ENCODE data around the gene CCDC24.
A peak's percentile ranks its signal among the peaks of the same experiment; 100 is the strongest.

Gene CCDC24

DNA sequence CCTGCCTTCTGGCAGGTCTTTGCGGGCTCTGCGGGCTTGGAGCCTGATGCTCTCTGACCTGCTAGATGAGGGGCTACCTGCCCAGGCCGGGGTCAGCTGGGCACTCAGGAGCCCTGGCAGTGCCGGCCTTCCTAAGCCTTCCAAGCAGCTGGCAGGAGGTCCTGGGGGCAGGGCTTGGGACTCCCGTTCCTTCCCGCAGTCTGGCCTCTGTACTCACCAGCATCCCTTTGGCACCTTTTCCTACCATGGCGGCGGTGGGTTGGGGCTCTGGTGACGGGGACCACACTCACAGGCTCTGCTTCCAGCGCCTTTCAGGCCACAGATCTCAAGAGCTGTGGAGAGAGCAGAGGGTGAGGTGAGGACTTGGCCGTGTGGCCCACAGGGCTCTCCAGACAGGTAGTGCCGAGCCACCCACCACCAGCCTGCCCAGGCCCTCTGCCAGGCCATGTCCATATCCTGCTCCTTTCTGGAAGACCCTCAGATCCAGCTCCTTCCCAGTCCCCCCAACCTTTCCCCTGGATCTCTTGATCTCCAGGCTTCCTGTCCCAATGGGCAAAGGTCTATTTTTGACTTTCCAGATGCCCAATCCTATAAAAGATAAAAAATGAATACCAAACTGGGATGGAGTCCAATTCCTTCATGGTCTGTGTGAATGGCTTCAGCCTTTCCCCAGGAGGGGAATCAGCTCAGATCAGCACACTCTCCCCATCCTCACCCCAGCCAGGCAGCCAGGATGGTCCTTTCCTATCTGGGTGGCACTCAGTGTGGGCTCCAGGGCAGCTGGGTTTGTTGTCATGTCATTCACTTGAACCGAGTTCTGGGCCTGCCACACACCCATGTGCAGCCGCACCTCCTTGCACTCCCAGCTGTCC is 32.9 kb downstream of the CCDC24 start:
- no peak for DNase-seq (ENCODE audit: low read depth)

DNA sequence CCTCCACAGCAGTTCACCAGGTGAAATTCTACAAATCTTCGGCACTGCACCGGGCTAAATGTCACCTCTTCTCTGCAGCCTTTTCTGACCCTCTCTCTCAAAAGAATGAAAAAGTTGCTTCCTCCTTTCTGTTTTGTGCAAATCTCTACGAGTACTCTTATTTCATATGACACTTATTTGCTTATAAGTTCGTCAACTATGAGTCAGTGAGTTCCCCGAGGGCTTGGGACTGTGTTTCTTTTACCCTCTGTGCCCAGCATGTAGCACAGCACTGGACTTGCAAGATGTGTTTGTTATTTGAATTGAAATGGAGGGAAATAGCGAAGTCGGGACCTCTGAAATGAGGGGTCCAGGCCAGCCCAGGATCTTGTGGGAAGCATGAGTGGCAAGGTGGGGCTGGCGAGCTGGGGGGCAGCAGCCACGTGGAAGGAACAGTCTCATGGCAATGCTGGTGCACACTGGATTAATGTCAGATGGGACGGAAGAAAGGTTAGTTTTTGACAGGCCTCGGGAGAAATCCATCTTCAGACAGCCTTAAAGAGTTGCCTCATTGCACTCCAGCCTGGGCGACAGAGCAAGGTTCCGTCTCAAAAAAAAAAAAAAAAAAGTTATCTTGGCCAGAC is 33.6 kb downstream of the CCDC24 start:
- no peak for DNase-seq (ENCODE audit: low read depth)

DNA sequence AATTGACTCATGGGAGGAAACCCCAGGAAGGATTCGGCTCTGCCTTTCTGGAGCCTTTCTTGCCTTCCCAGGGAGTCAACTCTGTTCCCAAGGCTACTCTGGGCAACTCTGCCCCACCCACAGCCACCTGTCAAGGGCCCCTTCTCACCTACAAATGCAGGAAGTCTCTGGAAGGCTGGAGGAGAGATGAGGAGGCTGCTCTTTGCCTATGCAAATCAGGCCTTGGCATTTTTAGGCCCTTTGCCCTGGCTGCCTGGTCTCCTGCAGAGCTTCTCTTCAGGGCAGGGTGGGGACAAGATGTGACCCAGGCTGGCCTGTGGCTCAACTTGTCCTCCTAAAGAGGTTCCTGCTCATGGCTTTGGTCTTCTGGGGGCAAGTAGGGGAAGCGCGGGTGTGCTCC is 34.4 kb downstream of the CCDC24 start:
- no peak for DNase-seq (ENCODE audit: low read depth)

DNA sequence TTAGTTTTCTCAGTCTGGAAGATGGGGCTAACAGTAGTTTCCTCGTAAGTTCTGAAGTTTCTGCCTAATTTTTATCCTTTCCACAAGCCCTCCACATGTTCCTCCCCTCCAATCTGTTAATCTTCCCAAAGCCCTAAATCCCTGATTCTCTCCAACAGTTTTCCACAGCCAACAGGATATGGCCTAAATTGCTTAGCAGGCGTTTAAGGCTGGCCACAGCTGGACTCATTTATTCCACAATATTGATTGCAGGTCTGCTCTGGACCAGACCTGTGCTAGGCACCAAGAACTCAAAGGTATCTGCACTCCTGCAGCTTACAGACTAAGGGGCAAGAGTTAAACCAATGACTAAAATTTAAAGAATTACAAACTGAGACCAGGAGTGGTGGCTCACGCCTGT is 35.9 kb downstream of the CCDC24 start:
- DNase-seq (ENCODE audit: low read depth), result no peak

DNA sequence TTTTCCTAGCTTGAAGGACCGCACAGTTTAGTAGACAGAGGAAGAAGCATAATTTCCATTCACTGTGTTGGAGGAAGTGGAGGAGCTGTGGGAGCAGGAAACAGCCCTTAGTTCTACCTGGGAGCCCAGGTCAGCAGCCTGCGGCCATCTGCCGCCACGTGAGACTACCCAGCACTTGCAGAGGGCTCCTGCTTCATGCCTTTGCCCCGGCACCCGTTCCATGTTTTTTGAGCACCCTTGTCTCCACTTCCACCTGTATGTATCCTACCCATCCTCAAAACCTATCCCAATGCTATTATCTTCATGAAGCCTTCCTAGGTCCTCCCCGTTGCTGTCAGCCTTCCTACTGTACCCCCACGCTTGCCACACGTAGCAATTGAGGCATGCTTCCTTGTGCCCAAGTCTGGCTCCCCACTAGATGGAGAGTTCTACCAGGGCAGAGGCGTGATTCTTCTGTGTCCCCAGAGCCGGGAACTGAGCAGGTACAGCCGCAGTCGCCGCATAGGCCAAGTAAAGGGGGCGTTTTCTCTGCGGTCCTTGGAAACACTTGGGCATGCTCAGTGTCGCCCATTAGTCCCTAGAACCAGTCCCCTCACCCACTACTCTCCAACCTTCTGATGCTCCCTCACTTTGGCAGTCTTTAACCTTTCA is 38.0 kb downstream of the CCDC24 start:
- DNase-seq (ENCODE audit: low read depth), result no peak

DNA sequence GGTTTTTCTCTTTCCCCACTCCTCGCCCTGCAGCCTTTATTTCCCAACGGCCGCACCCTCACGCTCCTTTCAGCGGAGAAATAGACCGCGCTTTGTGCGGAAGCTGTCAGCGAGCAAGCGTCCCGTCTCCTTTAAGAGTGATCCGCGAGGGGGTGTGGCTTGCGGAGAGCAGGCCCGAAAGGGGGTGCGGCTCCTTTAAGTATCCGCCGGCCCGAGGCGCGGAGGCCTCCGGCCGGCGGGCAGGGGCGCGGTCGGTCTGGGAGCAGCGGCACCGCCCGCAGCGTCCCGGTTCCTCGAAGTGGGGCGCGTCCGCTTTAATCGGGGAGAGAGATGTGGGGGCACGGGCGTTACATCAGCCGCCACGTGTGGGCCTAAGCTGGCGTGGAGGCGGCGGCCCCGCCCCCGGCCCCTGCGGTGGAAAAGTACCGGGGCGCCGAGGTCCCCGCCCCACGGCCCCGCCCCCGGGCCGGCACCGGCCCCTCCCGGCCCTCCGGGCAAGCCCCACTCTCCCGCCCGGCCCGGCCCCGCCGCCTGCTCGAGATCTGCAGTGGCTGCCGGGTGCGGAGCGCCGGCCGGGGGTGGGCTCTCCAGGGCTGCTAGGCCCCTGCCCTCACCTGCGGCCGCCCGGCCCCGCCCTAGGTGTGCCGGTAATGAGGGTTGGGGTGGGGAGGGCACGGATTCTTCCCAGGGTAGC is 38.7 kb downstream of the CCDC24 start:
- peak; percentile 92 for DNase-seq (ENCODE audit: low read depth)

DNA sequence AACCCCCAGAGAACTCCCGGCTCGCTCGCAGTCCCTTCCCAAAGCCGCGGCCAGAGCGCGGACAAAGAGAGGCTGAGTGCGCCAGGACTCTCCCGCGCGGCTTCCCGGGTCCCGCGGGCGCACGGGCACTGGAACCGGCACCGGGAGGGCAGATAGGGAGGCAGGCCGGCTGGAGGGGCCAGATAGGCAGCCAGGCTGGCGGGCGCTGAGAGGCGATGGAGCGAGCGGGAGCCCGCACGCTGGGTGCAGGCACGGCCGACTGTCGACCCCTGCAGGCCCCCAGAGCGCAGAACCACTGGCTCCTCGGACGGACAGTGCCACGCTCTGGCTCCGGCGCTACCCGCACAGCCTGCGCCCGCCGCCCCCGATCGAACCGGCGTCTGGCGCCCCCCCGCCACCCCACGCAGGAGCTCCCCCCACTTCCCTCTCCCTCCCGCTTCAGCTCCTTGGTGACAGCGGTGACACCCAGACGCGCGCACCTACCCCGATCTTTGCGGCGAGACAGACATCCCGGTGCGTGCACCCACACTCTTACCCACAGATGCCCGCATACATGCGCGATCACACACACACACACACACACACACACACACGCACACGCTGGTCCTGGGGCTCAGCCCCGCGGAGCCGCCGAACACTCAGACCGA is 39.3 kb downstream of the CCDC24 start:
- DNase-seq (ENCODE audit: low read depth), result peak; percentile 39

DNA sequence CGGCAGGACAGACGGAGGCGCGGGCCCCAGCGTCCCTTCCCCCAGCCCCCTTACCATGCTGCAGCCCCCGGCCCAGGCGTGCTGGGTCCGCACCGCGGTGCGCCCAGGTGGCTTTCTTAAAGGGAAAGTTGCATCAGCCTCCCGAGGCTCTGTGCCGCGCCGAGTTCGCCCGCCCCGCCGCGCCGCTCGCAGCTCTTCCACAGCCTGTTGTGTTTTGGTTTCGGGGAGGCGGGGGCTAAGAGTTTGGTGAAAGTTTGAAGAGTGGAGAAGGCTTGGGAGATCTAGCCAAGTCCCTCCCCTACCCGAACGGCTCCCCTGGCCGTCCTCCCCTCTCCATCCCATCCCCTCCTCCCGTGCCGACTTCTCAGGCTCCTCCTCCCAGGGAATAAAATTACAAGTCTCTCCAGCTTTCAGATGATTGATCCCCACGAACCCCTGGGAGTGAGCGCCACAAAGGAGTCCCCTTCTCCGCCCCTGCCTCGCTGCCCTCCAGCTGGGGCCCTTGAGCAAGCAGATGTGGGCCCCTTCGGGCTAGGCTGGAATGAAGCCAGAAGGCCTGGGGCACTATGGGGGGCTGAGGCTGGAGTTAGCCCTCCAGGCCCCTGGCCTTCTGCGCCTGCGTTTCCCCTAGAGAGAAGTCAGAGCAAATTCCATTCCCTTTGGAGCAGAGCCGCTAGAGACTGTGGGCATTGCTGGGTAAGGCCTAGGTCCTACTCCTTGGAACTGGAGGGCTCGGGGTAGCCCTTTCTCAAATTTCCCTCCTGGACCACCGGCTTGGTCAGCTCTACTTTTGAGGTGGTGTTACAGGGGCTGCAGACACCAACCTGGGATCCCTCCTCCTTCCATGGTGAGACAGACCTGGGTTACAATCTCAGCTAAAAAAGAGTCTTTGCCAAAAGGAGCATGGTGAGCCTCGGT is 40.1 kb downstream of the CCDC24 start, which contains the start of gene SLC6A9:
Gene SLC6A9 (minus strand): TSS at position 211 of the 918 bp plus-strand sequence. CDS start 7,185 bp downstream, outside the sequence.
- peak; percentile 77 for DNase-seq (ENCODE audit: low read depth)

DNA sequence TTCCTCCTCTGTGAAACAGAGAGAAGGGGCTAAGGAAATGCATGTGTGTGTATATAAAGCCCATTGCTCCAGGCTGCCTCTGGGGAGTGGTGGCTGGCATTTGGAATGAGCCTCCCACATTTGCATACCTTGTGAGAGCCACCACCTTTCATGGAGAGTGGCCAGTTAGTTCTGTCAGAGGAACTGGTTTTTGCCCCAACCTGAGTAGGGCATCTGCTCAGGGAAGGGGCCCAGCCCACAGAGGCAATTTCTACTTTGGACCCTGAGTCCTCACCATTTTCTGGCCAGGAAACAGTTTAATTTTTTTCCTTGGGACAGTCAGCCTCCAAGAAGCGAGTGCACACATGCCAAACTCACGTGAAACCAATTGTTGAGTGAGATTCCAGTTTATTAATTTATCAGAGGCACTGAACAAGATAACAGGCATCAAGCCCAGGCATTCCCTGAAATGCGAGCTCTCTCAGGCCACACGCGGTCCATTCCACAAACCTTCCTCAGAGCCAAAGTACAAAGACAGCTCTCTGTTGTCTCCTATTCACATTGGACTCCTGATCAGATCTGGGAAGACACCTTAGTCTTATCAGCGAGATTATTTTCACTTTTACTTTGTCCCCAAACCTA is 40.9 kb downstream of the CCDC24 start:
- DNase-seq (ENCODE audit: low read depth), result no peak

DNA sequence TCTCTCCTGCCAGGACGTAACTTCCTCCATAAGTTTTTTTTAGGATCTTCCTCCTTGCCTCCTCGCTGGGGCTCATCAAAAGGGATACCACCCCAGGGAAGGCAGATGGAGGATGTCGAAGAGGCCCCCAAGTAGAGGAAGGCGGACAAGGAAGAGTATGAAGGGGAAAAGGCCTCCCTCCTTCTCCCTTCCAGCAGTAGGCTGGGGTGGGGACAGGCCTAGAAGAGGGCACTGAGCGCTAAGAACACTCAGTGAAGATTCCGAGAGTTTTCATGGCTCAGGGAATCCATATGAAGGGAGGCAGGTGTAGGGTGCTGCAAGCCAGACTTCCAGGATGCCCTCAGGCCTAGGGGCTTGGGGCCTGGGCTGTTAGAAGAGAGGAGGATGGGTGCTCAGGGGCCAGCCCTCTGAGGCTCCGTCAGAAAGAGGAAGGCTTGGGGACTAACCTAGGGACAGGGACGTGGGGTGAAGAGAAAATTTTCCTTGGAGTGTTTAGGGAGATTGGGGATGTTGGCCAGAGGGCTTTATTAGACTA is 41.7 kb downstream of the CCDC24 start:
- no peak for DNase-seq (ENCODE audit: low read depth)

DNA sequence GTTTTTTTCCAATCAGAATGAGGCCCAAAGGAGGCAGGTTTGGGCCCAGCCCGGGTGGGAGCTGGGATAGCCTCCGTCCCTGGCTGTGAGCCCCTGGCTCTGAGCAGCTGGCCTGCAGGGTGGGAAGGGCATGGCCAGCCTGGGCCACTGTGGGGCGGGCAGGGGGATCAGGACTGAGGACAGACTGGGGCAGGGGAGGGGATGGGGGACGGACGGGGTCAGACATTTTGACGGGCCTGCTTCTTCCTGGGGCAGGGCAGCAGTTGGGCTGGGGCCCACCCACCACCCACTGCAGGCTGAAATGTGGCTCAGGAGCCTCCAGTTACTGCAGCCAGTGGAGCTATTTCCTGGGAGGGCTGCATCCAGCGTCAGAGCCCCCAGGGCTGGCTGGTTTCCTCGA is 42.4 kb downstream of the CCDC24 start:
- DNase-seq (ENCODE audit: low read depth), result no peak

DNA sequence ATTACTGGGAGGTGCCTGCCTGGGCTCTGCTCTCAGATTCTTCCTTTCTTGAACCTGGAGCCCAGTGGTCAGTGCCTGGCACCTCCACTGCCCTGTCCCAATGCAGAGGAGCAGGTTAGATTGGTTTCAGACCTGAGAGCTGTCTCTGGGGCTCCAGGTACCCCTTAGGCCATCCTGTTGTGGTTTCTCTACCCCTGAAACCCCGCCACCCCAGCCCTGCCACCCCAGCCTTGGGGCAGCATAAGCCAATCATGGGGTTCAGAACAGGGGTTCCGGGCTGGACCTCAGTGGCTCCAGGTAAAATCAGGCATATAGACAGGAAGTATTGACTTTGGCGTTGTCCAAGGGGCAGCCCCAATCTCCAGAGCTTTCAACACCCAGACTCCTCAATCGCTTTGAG is 43.0 kb downstream of the CCDC24 start:
- no peak for DNase-seq (ENCODE audit: low read depth)

DNA sequence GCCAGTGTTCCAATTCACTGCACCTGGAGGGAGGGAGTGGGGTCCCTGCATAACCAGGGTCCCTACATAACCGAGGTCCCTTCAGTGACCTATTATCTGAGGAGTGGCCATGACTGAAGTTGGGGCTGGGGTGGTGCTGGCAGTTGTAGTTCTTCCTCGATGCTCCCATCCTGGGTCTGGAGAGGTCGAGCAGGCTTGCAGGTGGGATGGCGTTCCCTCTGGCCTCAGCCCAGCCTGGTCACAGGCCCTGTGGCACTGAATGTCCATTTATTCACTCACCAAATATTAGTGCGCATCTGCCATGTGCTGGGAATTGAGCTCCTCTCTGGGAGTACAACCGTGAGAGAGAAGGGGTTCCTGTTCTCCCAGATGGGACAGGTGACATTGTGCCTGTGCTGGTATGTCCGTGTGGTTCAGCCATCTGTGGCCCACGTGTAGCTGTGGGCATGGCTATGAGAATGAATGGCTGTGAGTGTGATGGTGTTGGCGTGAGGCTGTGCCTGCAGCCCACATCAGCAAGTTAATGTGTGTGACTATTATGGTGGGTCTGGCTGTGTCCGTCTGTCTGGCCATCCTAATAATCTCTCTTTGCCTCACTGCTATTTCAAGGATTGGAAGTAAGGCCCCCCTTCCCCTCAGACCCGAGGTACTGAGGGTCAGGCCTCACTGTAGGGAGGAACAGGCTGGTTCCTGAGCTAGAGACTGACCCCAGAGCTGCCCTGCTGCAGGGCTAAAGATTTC is 43.7 kb downstream of the CCDC24 start:
- DNase-seq (ENCODE audit: low read depth), result no peak

DNA sequence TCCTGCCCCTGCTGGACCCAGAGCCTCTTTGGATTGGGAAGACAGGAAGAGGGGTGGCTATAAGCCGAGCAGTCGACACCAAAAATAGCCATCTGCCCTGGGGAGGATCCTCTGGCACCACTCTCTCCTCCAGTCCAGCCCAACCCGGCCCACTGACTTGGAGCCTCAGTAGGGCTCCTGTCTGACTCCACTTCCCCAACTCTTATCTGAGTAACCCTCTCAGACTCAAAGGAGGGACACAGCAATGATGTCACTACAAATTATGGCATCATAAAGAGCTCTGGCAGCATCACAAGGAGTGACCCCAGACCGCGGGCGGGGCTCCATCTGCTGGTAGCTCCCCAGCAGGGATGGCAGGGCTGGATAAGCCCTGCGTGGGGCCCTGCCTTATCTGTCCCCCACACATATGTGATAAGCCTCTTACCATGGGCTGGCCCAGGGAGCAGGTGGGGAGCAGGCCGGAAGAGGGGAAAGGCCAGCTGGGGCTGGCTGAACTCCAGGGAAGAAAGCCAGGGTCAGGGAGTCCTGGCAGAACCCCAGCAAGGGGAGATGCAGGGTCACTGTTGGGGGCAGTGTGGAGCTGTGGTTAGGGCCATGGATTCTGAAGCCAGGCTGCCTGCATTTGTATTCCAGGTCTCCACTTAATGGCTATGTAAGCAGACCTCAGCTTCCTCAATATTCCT is 44.5 kb downstream of the CCDC24 start:
- DNase-seq (ENCODE audit: low read depth), result peak; percentile 16

DNA sequence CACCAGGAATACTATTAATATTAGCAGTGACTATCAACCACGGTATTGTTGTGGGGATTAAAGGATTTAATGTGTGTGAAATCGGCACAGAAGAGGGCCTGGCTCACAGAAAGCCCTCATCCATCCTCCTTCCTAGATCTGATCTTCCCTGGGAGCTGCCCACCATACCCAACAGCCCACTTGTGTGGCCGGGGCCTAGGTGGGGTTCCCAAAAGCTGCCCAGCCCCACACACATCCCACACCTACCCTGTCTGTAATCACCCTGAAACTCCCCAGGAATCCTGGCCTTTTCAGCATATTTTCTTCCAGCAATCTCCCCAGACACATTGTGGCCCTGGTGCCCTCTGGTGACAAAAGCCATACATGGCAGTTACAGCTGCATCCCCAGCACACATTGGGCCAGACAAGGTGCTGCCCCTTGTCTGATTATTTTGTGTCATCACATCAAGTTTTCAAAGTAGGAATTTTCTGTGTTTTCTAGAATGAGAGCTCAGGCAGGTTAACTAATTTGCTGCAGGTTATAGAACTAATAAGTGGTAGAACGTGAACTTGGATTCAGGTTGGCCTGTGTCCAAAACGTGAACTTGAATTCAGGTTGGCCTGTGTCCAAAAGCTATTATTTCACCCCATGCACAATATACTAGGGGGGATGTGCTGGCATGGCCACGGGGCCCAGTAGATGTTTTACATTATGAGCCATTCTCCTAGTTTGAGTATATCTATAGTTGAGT is 45.2 kb downstream of the CCDC24 start:
- peak; percentile 63 for DNase-seq (ENCODE audit: low read depth)

DNA sequence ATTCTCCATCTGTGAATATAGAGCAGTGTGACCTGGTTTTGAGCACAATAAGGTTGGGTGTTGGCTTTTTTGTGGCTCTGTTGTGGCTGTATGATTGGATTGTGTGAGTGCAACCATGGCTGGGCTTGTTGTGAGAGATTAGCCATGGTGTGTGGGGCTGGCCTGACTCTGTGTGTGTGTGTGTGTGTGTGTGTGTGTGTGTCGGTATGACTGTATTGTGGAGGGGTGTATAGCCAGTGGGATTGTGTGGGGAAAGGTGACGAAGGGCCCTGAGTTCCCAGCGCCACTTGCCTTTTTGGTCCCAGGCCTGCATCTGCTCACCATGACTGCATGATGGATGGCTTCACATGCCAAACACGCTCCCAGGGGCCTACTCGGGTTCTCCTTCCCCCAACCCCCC is 45.8 kb downstream of the CCDC24 start:
- DNase-seq (ENCODE audit: low read depth), result no peak

DNA sequence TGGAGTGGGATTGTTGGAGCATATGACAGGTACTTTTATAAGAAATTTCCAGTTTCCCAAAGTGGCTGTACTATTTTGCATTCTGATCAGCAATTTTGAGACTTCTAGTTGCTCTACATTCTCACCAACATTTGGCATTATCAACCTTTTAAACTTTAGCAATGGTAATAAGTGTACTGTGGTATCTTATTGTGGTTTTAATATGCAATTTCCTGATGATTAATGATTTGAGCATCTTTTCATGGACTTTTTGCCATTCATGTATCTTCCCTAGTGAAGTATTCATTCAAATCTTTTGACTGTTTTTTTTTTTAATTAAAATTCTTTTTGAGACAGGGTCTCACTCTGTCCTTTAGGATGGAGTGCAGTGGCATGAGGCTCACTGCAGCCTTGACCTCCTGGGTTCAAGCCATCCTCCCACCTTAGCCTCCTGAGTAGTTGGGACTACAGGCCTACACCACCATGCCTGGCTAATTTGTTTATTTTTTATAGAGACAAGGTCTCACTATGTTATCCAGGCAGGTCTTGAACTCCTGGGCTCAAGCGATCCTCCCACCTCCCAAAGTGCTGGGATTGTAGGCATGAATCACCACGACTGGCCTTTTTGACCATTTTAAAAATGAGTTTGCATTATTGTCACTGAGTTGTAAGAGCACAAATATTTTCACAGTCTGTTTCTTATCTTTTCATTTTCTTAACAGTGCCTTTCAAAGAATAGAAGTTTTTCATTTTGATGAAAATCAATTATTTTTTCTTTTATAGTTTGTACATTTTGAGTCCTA is 47.7 kb downstream of the CCDC24 start:
- DNase-seq (ENCODE audit: low read depth), result peak; percentile 64
